CD8-positive, alpha-beta memory T cell (primary cell): ENCODE measurements around the gene SMG7. TPM values are rescaled to one million over a fixed set of nuclear protein-coding genes. Genes with fewer than 3 reads are reported as not detected.

ENCODE experiments used
- CTCF ChIA-PET: fragments of 350-600 bp; sonication (Branson Sonifier 250); formaldehyde crosslinking; loops from one replicate; lab custom pipeline; 2021; ENCODE audit warnings: antibody characterized with exemption; lab: Charles Lee
- POLR2A ChIA-PET: fragments of 350-600 bp; sonication (Branson Sonifier 250); formaldehyde crosslinking; loops from one replicate; lab custom pipeline; 2021; ENCODE audit warnings: antibody characterized with exemption; lab: Charles Lee
- DNase-seq, 5 donors: peaks; one replicate each; pipeline versions ENCODE4 v3.0.0 to v3.0.0-alpha.2; 2020 to 2022; ENCODE audit warnings: mixed read lengths in 1 of 5
- H3K27ac ChIP-seq: one replicate; pipeline ENCODE4 v1.7.0; 2013; ENCODE audit warnings: low read depth, mild to moderate bottlenecking, low read length, moderate library complexity
- H3K27me3 ChIP-seq: 2 replicates; pipeline ENCODE4 v1.7.0; 2013; ENCODE audit warnings: low read length, mild to moderate bottlenecking; ENCODE audit not compliant: insufficient read depth, poor library complexity, severe bottlenecking
- H3K36me3 ChIP-seq: 2 replicates; pipeline ENCODE4 v1.7.0; 2013; ENCODE audit warnings: mild to moderate bottlenecking, low read length, moderate library complexity; ENCODE audit not compliant: insufficient read depth
- H3K4me1 ChIP-seq: 2 replicates; pipeline ENCODE4 v1.7.0; 2013; ENCODE audit warnings: mild to moderate bottlenecking, low read length, moderate library complexity; ENCODE audit not compliant: insufficient read depth
- H3K4me3 ChIP-seq: 2 replicates; pipeline ENCODE4 v1.7.0; 2013; ENCODE audit warnings: mild to moderate bottlenecking, low read length
- H3K9me3 ChIP-seq: 2 replicates; pipeline ENCODE4 v1.7.0; 2013; ENCODE audit warnings: mild to moderate bottlenecking, low read length
- H3K27ac Mint-ChIP-seq, 8 donors: one replicate each; pipeline ENCODE4 v1.8.0; 2020 to 2021; ENCODE audit warnings: mixed read lengths in 8 of 8, mild to moderate bottlenecking in 6 of 8, inconsistent platforms in 3 of 8, moderate library complexity in 3 of 8
- H3K27me3 Mint-ChIP-seq, 2 donors: one replicate each; pipeline ENCODE4 v1.8.0; 2020 to 2021; ENCODE audit warnings: mixed read lengths in 2 of 2, mild to moderate bottlenecking in 1 of 2, moderate library complexity in 1 of 2
- H3K36me3 Mint-ChIP-seq, 3 donors: one replicate each; pipeline ENCODE4 v1.8.0; 2020 to 2021; ENCODE audit warnings: mixed read lengths in 3 of 3, inconsistent platforms in 1 of 3, mild to moderate bottlenecking in 1 of 3
- H3K4me1 Mint-ChIP-seq, 3 donors: one replicate each; pipeline ENCODE4 v1.8.0; 2020 to 2021; ENCODE audit warnings: mixed read lengths in 3 of 3, inconsistent platforms in 1 of 3, mild to moderate bottlenecking in 1 of 3
- H3K4me3 Mint-ChIP-seq, 7 donors: one replicate each; pipeline ENCODE4 v1.8.0; 2020 to 2021; ENCODE audit warnings: mixed read lengths in 7 of 7, mild to moderate bottlenecking in 6 of 7, moderate library complexity in 4 of 7, inconsistent platforms in 2 of 7
- H3K9me3 Mint-ChIP-seq, 5 donors: one replicate each; pipeline ENCODE4 v1.8.0; 2020 to 2022; ENCODE audit warnings: mixed read lengths in 5 of 5, mild to moderate bottlenecking in 3 of 5, moderate library complexity in 2 of 5, inconsistent platforms in 1 of 5
- polyA plus RNA-seq: library from polyadenylated mRNA; unstranded; fragments of 300-500 nt; fragmentation: Illumina TruSeq; gene quantifications from one replicate; pipeline ENCODE4 v1.2.3, GENCODE V29; 2021
- total RNA-seq, 2 experiments: library from RNA; stranded (reverse); gene quantifications; one replicate each; pipeline ENCODE4 v1.2.3, GENCODE V29; 2021

SMG7 gene
- total and polyA plus RNA-seq, 3 experiments from 2014 or later, result 30.5 to 74.7 (median 72.7) TPM

GRCh38 chr1:183517401-183517800 is 45.1 kb downstream of the SMG7 start:
- CTCF ChIA-PET, result no interaction called here
- H3K9me3 Mint-ChIP-seq, result no peaks in the 10 kb centered on the region
- H3K36me3 ChIP-seq, result peaks cover 24% of the 10 kb centered on the region

DNA sequence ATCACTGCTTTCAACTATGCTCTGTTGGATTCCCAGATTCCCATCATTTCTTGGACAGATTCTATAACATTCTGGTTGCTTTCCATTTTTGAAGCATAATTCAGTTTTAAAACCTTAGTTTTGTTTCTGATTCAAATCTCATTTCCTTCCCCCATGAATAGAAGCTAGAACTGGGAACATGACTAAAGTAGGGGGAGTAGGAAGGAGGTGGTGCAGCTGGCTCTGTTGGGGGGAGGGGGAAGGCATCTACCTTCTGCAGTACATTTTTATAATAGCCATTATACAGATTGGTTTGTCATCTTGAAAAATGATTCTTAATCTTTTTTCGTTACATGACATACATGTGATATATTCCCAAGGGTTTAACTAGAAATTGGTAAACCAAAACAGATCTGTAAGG is 48.1 kb downstream of the SMG7 start:
- peaks cover 0 to 21% (median 4%) of the 10 kb centered on the region in 3 donors for H3K4me1 Mint-ChIP-seq
- H3K4me3 Mint-ChIP-seq, result no peak overlapping the region
- no peaks in the 10 kb centered on the region for H3K9me3 Mint-ChIP-seq
- no peak for DNase-seq
- Histone ChIP-seq H3K36me3 (peaks cover 29% of the 10 kb centered on the region), H3K4me3 (no peak overlapping the region), H3K4me1 (no peaks in the 10 kb centered on the region), H3K9me3 (no peaks in the 10 kb centered on the region), H3K27ac (no peak overlapping the region), H3K27me3 (no peaks in the 10 kb centered on the region)
- POLR2A ChIA-PET, result no interaction called here
- CTCF ChIA-PET, result no interaction called here
- peaks cover 0 to 85% (median 18%) of the 10 kb centered on the region in 3 donors for H3K36me3 Mint-ChIP-seq
- peak overlapping the region in 1 of 8 donors; percentile 11 for H3K27ac Mint-ChIP-seq
- no peaks in the 10 kb centered on the region for H3K27me3 Mint-ChIP-seq

More at GRCh38 chr1:183517401-183517800, 45.1 kb downstream of the SMG7 start:
- no peak for DNase-seq
- Mint-ChIP-seq H3K27me3 (no peaks in the 10 kb centered on the region), H3K4me1 (peaks cover 0 to 30% (median 13%) of the 10 kb centered on the region in 3 donors), H3K4me3 (no peak overlapping the region), H3K36me3 (peaks cover 0 to 75% (median 18%) of the 10 kb centered on the region in 3 donors), H3K27ac (no peak overlapping the region)
- H3K27ac ChIP-seq, result no peak overlapping the region
- POLR2A ChIA-PET, result interaction anchor here (1.5 kb wide), 1 partner anchor 47 kb away, joined by 3 read pairs; no protein-coding TSS in a partner anchor
- no peaks in the 10 kb centered on the region for H3K27me3 ChIP-seq
- no peak overlapping the region for H3K4me3 ChIP-seq
- no peaks in the 10 kb centered on the region for H3K4me1 ChIP-seq
- no peaks in the 10 kb centered on the region for H3K9me3 ChIP-seq

GRCh38 chr1:183522104-183522503 is 49.8 kb downstream of the SMG7 start:
- Mint-ChIP-seq H3K9me3 (no peaks in the 10 kb centered on the region), H3K4me3 (no peak overlapping the region), H3K27ac (peak overlapping the region in 1 of 8 donors; percentile 36), H3K27me3 (no peaks in the 10 kb centered on the region), H3K4me1 (peaks cover 0 to 14% (median 4%) of the 10 kb centered on the region in 3 donors), H3K36me3 (peaks cover 0 to 79% (median 18%) of the 10 kb centered on the region in 3 donors)
- Histone ChIP-seq H3K9me3 (no peaks in the 10 kb centered on the region), H3K27me3 (no peaks in the 10 kb centered on the region), H3K4me3 (no peak overlapping the region), H3K4me1 (no peaks in the 10 kb centered on the region), H3K27ac (no peak overlapping the region), H3K36me3 (peaks cover 22% of the 10 kb centered on the region)
- DNase-seq, result no peak
- CTCF ChIA-PET, result no interaction called here
- POLR2A ChIA-PET, result no interaction called here

- CTCF ChIA-PET, result no interaction called here
- no peaks in the 10 kb centered on the region for H3K27me3 Mint-ChIP-seq
- peaks cover 0 to 82% (median 10%) of the 10 kb centered on the region in 3 donors for H3K36me3 Mint-ChIP-seq
- no peaks in the 10 kb centered on the region for H3K9me3 ChIP-seq
- no peaks in the 10 kb centered on the region for H3K9me3 Mint-ChIP-seq
- H3K4me3 Mint-ChIP-seq, result no peak overlapping the region
- H3K27ac ChIP-seq, result no peak overlapping the region
- no peak for DNase-seq
- H3K4me3 ChIP-seq, result no peak overlapping the region
- no peaks in the 10 kb centered on the region for H3K27me3 ChIP-seq
- POLR2A ChIA-PET, result no interaction called here
- H3K4me1 ChIP-seq, result no peaks in the 10 kb centered on the region
- no peak overlapping the region for H3K27ac Mint-ChIP-seq
- peaks cover 45% of the 10 kb centered on the region for H3K36me3 ChIP-seq
- H3K4me1 Mint-ChIP-seq, result peaks cover 0 to 4% (median 4%) of the 10 kb centered on the region in 3 donors
These were observed 56.3 kb downstream of the SMG7 start for GRCh38 chr1:183528577-183528976.

DNA sequence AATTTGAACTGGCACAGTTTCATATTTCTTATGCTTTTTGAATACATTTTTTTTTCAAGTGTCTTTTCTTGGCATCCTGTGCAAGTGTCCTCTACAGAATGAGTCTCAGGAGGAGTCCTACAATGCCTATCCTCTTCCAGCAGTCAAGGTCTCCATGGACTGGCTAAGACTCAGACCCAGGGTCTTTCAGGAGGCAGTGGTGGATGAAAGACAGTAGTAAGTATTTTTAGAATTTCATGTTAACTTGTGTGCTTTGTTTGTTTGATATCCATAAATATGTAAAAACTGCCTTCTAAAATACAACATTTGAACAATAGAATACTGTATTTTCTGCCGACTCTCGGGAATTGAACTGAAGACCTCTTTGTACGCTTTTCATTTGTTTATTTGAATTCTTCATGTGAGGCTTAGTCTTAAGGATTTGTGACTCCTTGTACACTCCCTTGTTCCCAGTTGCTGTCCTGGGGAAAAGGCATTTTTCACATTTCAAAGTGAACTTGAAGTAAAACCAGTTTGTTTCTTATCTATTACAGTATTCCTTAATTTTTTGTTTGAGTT is 61.4 kb downstream of the SMG7 start:
- DNase-seq, result no peak
- no peak overlapping the region for H3K4me3 ChIP-seq
- no peak overlapping the region for H3K27ac ChIP-seq
- no peaks in the 10 kb centered on the region for H3K4me1 ChIP-seq
- ChIA-PET CTCF (no interaction called here), POLR2A (no interaction called here)
- H3K27me3 ChIP-seq, result no peaks in the 10 kb centered on the region
- H3K36me3 ChIP-seq, result peaks cover 39% of the 10 kb centered on the region
- H3K9me3 ChIP-seq, result no peaks in the 10 kb centered on the region
- Mint-ChIP-seq H3K36me3 (peaks cover 11 to 91% (median 18%) of the 10 kb centered on the region in 3 donors), H3K9me3 (no peaks in the 10 kb centered on the region), H3K4me3 (no peak overlapping the region), H3K27me3 (no peaks in the 10 kb centered on the region), H3K4me1 (no peaks in the 10 kb centered on the region), H3K27ac (peak overlapping the region in 2 of 8 donors; percentile 71 to 79)

- Mint-ChIP-seq H3K4me1 (no peaks in the 10 kb centered on the region), H3K27me3 (no peaks in the 10 kb centered on the region), H3K4me3 (no peak overlapping the region), H3K27ac (peak overlapping the region in 3 of 8 donors; percentile 28 to 68 (median 55)), H3K9me3 (no peaks in the 10 kb centered on the region), H3K36me3 (peaks cover 12 to 88% (median 38%) of the 10 kb centered on the region in 3 donors)
- Histone ChIP-seq H3K36me3 (peaks cover 34% of the 10 kb centered on the region), H3K4me1 (no peaks in the 10 kb centered on the region), H3K9me3 (no peaks in the 10 kb centered on the region), H3K27ac (no peak overlapping the region), H3K4me3 (no peak overlapping the region), H3K27me3 (no peaks in the 10 kb centered on the region)
- no peak for DNase-seq
- CTCF ChIA-PET, result no interaction called here
- POLR2A ChIA-PET, result no interaction called here
These were observed 65.1 kb downstream of the SMG7 start for GRCh38 chr1:183537405-183537804.

DNA sequence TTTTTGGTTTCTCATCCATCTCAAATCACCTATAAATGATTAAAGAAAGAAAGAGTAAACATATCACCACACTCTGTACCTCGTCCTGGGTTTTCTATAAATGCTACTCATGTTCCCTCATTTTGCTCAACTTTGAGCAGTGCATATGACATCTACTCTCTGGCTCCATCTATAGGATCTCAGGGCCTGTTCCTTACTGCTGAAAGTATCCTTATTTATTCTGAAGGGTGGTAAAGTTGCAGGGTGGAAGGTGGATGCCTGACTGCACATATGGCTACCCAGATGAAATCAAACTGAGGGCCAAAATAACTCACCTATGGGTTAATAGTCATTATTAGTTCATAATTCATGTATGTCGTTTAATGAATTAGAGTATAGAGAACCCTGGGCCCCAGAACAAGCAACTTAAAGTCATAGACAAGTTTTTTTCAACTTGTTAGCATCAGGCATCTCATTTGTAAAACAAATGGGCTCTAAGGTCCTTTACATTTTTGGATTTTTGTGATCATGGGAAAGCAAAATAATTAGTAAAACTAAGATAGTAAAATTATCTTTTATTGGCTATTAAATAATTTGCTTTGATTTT is 71.4 kb downstream of the SMG7 start:
- H3K27ac Mint-ChIP-seq, result peak overlapping the region in 3 of 8 donors; percentile 24 to 41 (median 29)
- H3K4me3 Mint-ChIP-seq, result no peak overlapping the region
- DNase-seq, result peak in 2 of 5 donors; percentile 30 to 39
- Histone ChIP-seq H3K27me3 (no peaks in the 10 kb centered on the region), H3K36me3 (peaks cover 52% of the 10 kb centered on the region), H3K9me3 (no peaks in the 10 kb centered on the region), H3K4me1 (no peaks in the 10 kb centered on the region), H3K27ac (no peak overlapping the region), H3K4me3 (no peak overlapping the region)
- H3K9me3 Mint-ChIP-seq, result no peaks in the 10 kb centered on the region
- H3K4me1 Mint-ChIP-seq, result peaks cover 0 to 5% (median 0%) of the 10 kb centered on the region in 3 donors
- ChIA-PET POLR2A (no interaction called here), CTCF (no interaction called here)
- H3K36me3 Mint-ChIP-seq, result peaks cover 7 to 86% (median 35%) of the 10 kb centered on the region in 3 donors
- H3K27me3 Mint-ChIP-seq, result no peaks in the 10 kb centered on the region

DNA sequence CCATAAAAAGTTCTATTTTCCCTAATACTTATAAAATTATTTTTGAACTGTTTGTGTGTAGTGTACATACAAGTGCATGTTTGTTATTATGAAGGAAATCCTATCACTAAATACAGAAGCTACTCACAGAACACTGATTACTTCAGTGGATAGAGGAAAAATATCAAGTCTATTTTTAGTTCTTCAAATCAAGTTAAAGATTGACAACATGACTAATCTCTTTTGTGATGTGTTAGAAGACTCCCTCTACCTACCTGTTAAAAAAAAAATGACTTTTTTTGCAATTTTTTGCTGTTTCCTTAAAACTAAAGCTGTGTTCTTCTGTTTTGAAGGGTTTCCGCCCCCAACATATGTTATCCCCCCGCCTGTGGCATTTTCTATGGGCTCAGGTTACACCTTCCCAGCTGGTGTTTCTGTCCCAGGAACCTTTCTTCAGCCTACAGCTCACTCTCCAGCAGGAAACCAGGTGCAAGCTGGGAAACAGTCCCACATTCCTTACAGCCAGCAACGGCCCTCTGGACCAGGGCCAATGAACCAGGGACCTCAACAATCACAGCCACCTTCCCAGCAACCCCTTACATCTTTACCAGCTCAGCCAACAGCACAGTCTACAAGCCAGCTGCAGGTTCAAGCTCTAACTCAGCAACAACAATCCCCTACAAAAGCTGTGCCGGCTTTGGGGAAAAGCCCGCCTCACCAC is 72.4 kb downstream of the SMG7 start:
- no peaks in the 10 kb centered on the region for H3K27me3 ChIP-seq
- H3K27ac ChIP-seq, result no peak overlapping the region
- DNase-seq, result no peak
- Mint-ChIP-seq H3K9me3 (no peaks in the 10 kb centered on the region), H3K4me1 (peaks cover 0 to 5% (median 0%) of the 10 kb centered on the region in 3 donors), H3K27me3 (no peaks in the 10 kb centered on the region), H3K4me3 (no peak overlapping the region), H3K36me3 (peaks cover 7 to 88% (median 28%) of the 10 kb centered on the region in 3 donors), H3K27ac (peak overlapping the region in 5 of 8 donors; percentile 13 to 77 (median 47))
- H3K9me3 ChIP-seq, result no peaks in the 10 kb centered on the region
- no peak overlapping the region for H3K4me3 ChIP-seq
- ChIA-PET POLR2A (interaction anchor here (0.7 kb wide), 1 partner anchor 704 kb away, joined by 4 read pairs; no protein-coding TSS in a partner anchor), CTCF (interaction anchor here (0.7 to 1.1 kb wide), 2 partner anchors 19 to 76 kb away, joined by 3 to 5 read pairs; no protein-coding TSS in a partner anchor)
- H3K36me3 ChIP-seq, result peaks cover 52% of the 10 kb centered on the region
- H3K4me1 ChIP-seq, result no peaks in the 10 kb centered on the region
